Ishikawa (cell line): ENCODE data around the gene C12orf42.

Experiments
- CEBPB ChIP-seq: IDR thresholded peaks from 2 replicates; pipeline ENCODE4 v1.6.1; 2012
- CREB1 ChIP-seq: IDR thresholded peaks from 2 replicates; pipeline ENCODE4 v1.6.1; 2012; ENCODE audit warnings: low read depth
- EGR1 ChIP-seq: IDR thresholded peaks from 2 replicates; pipeline ENCODE4 v1.6.1; 2012
- EP300 ChIP-seq: IDR thresholded peaks from 2 replicates; pipeline ENCODE4 v1.6.1; 2012; ENCODE audit warnings: borderline replicate concordance
- FOXM1 ChIP-seq: IDR thresholded peaks from 2 replicates; pipeline ENCODE4 v1.6.1; 2012; ENCODE audit warnings: low read depth, borderline replicate concordance
- NFIC ChIP-seq: IDR thresholded peaks from 2 replicates; pipeline ENCODE4 v1.6.1; 2012
- RAD21 ChIP-seq: IDR thresholded peaks from 2 replicates; pipeline ENCODE4 v1.6.1; 2012; ENCODE audit warnings: low read depth
- TAF1 ChIP-seq: IDR thresholded peaks from 2 replicates; pipeline ENCODE4 v1.6.1; 2012; ENCODE audit warnings: low read depth, mild to moderate bottlenecking
- TEAD4 ChIP-seq: IDR thresholded peaks from 2 replicates; pipeline ENCODE4 v1.6.1; 2012
- YY1 ChIP-seq: IDR thresholded peaks from 2 replicates; pipeline ENCODE4 v1.6.1; 2012; ENCODE audit warnings: low read depth
- ZBTB7A ChIP-seq: IDR thresholded peaks from 2 replicates; pipeline ENCODE4 v1.6.1; 2012; ENCODE audit warnings: low read depth
- TF ChIP-seq, protein P1 (sequence below): IDR thresholded peaks from 2 replicates; pipeline ENCODE4 v1.6.1; 2012
- TF ChIP-seq, protein P2 (sequence below): IDR thresholded peaks from 2 replicates; pipeline ENCODE4 v1.6.1; 2012; ENCODE audit warnings: low read depth, mild to moderate bottlenecking

DNA sequence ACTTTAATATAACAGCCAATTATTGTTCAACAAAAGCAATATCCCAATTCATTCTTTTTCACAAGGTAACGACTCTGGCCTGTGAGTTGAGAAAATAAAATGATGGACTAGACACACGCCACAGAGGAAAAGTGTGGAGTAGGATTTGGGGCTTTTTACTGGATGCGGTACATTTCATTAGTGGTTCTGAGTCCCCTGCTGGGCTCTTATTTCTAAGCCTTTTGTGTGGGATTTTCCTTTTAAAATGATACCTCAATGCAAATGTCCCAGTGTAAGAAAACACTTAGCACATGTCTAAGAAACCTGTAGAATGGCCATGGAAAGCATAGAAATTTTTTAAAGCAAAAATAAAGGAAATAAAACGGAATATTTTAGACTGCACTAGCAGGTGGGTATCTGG lies 73.4 kb downstream of the C12orf42 start:
- TF ChIP-seq CEBPB = no peak
- TF ChIP-seq FOXM1 = no peak
- TF ChIP-seq YY1 = no peak
- TF ChIP-seq, protein P1, sequence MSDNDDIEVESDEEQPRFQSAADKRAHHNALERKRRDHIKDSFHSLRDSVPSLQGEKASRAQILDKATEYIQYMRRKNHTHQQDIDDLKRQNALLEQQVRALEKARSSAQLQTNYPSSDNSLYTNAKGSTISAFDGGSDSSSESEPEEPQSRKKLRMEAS = no peak
- TF ChIP-seq CREB1 = no peak
- no peak for TF ChIP-seq EP300
- TF ChIP-seq RAD21 = no peak
- TF ChIP-seq, protein P2, sequence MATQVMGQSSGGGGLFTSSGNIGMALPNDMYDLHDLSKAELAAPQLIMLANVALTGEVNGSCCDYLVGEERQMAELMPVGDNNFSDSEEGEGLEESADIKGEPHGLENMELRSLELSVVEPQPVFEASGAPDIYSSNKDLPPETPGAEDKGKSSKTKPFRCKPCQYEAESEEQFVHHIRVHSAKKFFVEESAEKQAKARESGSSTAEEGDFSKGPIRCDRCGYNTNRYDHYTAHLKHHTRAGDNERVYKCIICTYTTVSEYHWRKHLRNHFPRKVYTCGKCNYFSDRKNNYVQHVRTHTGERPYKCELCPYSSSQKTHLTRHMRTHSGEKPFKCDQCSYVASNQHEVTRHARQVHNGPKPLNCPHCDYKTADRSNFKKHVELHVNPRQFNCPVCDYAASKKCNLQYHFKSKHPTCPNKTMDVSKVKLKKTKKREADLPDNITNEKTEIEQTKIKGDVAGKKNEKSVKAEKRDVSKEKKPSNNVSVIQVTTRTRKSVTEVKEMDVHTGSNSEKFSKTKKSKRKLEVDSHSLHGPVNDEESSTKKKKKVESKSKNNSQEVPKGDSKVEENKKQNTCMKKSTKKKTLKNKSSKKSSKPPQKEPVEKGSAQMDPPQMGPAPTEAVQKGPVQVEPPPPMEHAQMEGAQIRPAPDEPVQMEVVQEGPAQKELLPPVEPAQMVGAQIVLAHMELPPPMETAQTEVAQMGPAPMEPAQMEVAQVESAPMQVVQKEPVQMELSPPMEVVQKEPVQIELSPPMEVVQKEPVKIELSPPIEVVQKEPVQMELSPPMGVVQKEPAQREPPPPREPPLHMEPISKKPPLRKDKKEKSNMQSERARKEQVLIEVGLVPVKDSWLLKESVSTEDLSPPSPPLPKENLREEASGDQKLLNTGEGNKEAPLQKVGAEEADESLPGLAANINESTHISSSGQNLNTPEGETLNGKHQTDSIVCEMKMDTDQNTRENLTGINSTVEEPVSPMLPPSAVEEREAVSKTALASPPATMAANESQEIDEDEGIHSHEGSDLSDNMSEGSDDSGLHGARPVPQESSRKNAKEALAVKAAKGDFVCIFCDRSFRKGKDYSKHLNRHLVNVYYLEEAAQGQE = no peak
- TF ChIP-seq TEAD4 = no peak
- TF ChIP-seq ZBTB7A = no peak
- TF ChIP-seq NFIC = no peak
- no peak for TF ChIP-seq TAF1
- TF ChIP-seq EGR1 = no peak
